ENCODE measurements around the gene SPTAN1. TPM values are rescaled to one million over a fixed set of nuclear protein-coding genes. Genes with fewer than 3 reads are reported as not detected.

SPTAN1 gene
- total and polyA plus RNA-seq, 2 of the 4 experiments (the other 2 are of a cell fraction), result 275 to 327 TPM

DNA sequence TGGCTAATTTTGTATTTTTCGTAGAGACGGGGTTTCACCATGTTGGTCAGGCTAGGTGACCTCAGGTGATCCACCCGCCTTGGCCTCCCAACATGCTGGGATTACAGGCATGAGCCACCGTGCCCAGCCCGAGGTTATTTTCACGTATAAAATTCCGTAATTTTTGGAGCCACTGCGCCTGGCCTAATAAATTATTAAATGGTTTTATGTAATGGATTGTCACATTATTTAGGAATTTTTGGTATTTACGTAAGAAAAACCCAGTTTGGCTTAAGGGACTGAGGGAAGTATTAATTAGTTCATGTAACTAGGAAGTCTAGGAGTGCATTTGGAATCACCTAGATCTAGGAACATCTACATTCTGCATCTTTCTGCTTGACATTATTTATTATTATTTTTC lies 39.6 kb upstream of the SPTAN1 start:
- TF ChIP-seq, protein P1, sequence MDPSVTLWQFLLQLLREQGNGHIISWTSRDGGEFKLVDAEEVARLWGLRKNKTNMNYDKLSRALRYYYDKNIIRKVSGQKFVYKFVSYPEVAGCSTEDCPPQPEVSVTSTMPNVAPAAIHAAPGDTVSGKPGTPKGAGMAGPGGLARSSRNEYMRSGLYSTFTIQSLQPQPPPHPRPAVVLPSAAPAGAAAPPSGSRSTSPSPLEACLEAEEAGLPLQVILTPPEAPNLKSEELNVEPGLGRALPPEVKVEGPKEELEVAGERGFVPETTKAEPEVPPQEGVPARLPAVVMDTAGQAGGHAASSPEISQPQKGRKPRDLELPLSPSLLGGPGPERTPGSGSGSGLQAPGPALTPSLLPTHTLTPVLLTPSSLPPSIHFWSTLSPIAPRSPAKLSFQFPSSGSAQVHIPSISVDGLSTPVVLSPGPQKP (IDR thresholded peaks at IDR 0.05; ENCODE audit: borderline replicate concordance, low read depth, low read length), result no peak
- no peak for TF ChIP-seq CHD1 (IDR thresholded peaks at IDR 0.05; ENCODE audit: low read depth, low read length)
- TF ChIP-seq MAFK (IDR thresholded peaks at IDR 0.05; ENCODE audit: low read depth, low read length), result no peak
- no peak for TF ChIP-seq CEBPB (IDR thresholded peaks at IDR 0.05; ENCODE audit: low read depth, low read length)
- no peak for TF ChIP-seq BHLHE40 (IDR thresholded peaks at IDR 0.05; ENCODE audit: low read depth, low read length)
- no peak for TF ChIP-seq RFX5 (IDR thresholded peaks at IDR 0.05; ENCODE audit: low read depth, low read length)
- no peak for TF ChIP-seq MAZ (IDR thresholded peaks at IDR 0.05; ENCODE audit: borderline replicate concordance, low read depth, low read length)
- TF ChIP-seq FOS (IDR thresholded peaks at IDR 0.05; ENCODE audit: low read depth, low read length), result no peak
- TF ChIP-seq, protein P2, sequence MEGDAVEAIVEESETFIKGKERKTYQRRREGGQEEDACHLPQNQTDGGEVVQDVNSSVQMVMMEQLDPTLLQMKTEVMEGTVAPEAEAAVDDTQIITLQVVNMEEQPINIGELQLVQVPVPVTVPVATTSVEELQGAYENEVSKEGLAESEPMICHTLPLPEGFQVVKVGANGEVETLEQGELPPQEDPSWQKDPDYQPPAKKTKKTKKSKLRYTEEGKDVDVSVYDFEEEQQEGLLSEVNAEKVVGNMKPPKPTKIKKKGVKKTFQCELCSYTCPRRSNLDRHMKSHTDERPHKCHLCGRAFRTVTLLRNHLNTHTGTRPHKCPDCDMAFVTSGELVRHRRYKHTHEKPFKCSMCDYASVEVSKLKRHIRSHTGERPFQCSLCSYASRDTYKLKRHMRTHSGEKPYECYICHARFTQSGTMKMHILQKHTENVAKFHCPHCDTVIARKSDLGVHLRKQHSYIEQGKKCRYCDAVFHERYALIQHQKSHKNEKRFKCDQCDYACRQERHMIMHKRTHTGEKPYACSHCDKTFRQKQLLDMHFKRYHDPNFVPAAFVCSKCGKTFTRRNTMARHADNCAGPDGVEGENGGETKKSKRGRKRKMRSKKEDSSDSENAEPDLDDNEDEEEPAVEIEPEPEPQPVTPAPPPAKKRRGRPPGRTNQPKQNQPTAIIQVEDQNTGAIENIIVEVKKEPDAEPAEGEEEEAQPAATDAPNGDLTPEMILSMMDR (conservative IDR thresholded peaks at IDR 0.05; ENCODE audit: low read depth, low read length), result no peak
- no peak for TF ChIP-seq POLR2A (IDR thresholded peaks at IDR 0.05; ENCODE audit: low read depth, low read length)
- TF ChIP-seq RCOR1 (IDR thresholded peaks at IDR 0.05; ENCODE audit: insufficient replicate concordance, low read length), result no peak
- TF ChIP-seq RAD21 (IDR thresholded peaks at IDR 0.05; ENCODE audit: low read length), result no peak
- TF ChIP-seq SMC3 (IDR thresholded peaks at IDR 0.05; ENCODE audit: low read depth, low read length), result no peak
- no peak for TF ChIP-seq NFE2L2 (IDR thresholded peaks at IDR 0.05; ENCODE audit: low read depth, low read length)
- Histone ChIP-seq H3K9ac (ENCODE audit: low read depth, low read length) (no peak overlapping the region), H3K4me1 (ENCODE audit: control insufficient read depth, insufficient read depth, low read length) (no peaks in the 10 kb centered on the region), H3K36me3 (ENCODE audit: control insufficient read depth, insufficient read depth, low read length) (peaks cover 31% of the 10 kb centered on the region), H3K27ac (ENCODE audit: insufficient read depth, low read length) (no peak overlapping the region), H2BK15ac (ENCODE audit: low read depth, low read length) (no peak overlapping the region), H3K27me3 (ENCODE audit: control insufficient read depth, insufficient read depth, low read length) (no peaks in the 10 kb centered on the region), H4K91ac (ENCODE audit: insufficient read depth, low read depth, low read length) (no peak overlapping the region), H3K9me3 (ENCODE audit: control insufficient read depth, insufficient read depth, low read length) (no peaks in the 10 kb centered on the region), H2AFZ (replicated peaks; ENCODE audit: low read length, poor library complexity) (no peak overlapping the region), H3K79me1 (ENCODE audit: low read depth in 1 of 2, low read length in 2 of 2) (peaks cover 5 to 24% of the 10 kb centered on the region in 2 experiments; a peak in 2 of 4 replicates), H3K18ac (ENCODE audit: low read depth, low read length) (no peak overlapping the region), H2BK20ac (ENCODE audit: low read depth, low read length) (no peak overlapping the region), H2BK5ac (ENCODE audit: low read depth, low read length, poor library complexity, severe bottlenecking) (no peak overlapping the region), H2BK120ac (ENCODE audit: low read depth, low read length) (no peak overlapping the region), H4K8ac (ENCODE audit: low read depth in 2 of 2, low read length in 2 of 2) (no peak overlapping the region), H2AK5ac (ENCODE audit: low read depth, low read length) (no peak overlapping the region), H3K56ac (ENCODE audit: extremely low read depth, insufficient read depth, low read length) (no peak overlapping the region), H2AK9ac (replicated peaks; ENCODE audit: low read depth, low read length, poor library complexity) (no peak overlapping the region), H3K14ac (replicated peaks; ENCODE audit: low read depth, low read length) (no peak overlapping the region), H3K23ac (ENCODE audit: low read depth, low read length) (no peak overlapping the region), H3K4me2 (ENCODE audit: low read depth, low read length) (no peak overlapping the region), H3K4me3 (ENCODE audit: insufficient read depth, low read depth, low read length) (no peak overlapping the region), H3K4ac (ENCODE audit: low read depth, low read length) (no peak overlapping the region), H3K9me1 (ENCODE audit: insufficient read depth, low read length) (peaks cover 3% of the 10 kb centered on the region), H4K20me1 (ENCODE audit: insufficient read depth, low read length) (no peaks in the 10 kb centered on the region), H4K5ac (ENCODE audit: low read depth, low read length) (no peak overlapping the region)
- CTCF ChIA-PET, result no interaction called here
- DNase-seq (no peak), ATAC-seq (ENCODE audit: low read depth) (no peak)
- dilution Hi-C loops (cut with HindIII; ENCODE audit: low sequenced_read_pairs, unreplicated experiment) (no loop called here), intact Hi-C loops (cut with micrococcal nuclease) (no loop called here), in situ Hi-C loops (cut with MboI; ENCODE audit: low sequenced_read_pairs) (no loop called here)
- no TSS peak for BruUV-seq (replicated peaks)
- POLR2A ChIA-PET (ENCODE audit: unreplicated experiment), result no interaction called here
- 100% methylated on average over 3 of the region's 9 CpGs; no CpG with 5 or more reads in 1 of the 2 experiments for WGBS, 2 experiments (ENCODE audit: extremely low coverage in 2 of 2, insufficient read length in 1 of 2)
